Keratinocyte (primary cell): Measurements from ENCODE around the gene CTNNBL1. TPM values are rescaled to one million over a fixed set of nuclear protein-coding genes. Genes with fewer than 3 reads are reported as not detected.

ENCODE experiments used
- DNase-seq: peaks from one replicate; pipeline ENCODE4 v3.0.0-alpha.2; 2011; ENCODE audit warnings: low read depth, missing footprints, low spot score
- FAIRE-seq: peaks from 2 replicates; lab custom pipeline; 2011; peaks lifted over from hg19 to GRCh38; lab: Jason Lieb, UNC
- H2AFZ ChIP-seq: 2 replicates; pipeline ENCODE4 v1.6.0; 2012; ENCODE audit warnings: low read length, control low read depth, inconsistent platforms; ENCODE audit not compliant: control insufficient read depth
- H3K27ac ChIP-seq: 2 replicates; pipeline ENCODE4 v1.5.1; 2011; ENCODE audit warnings: low read length; ENCODE audit not compliant: control insufficient read depth, insufficient read depth
- H3K27me3 ChIP-seq: 3 replicates; pipeline ENCODE4 v1.6.0; 2011; ENCODE audit warnings: low read length; ENCODE audit not compliant: control insufficient read depth, insufficient read depth; ENCODE audit errors: extremely low read depth
- H3K36me3 ChIP-seq, 2 experiments: 2 replicates in 1 of 2; 3 replicates in 1 of 2; pipeline ENCODE4 v1.5.1; 2011; ENCODE audit warnings: low read length in 2 of 2, mild to moderate bottlenecking in 1 of 2; ENCODE audit not compliant: control insufficient read depth in 2 of 2, insufficient read depth in 2 of 2; ENCODE audit errors: extremely low read depth in 1 of 2
- H3K4me1 ChIP-seq: 3 replicates; pipeline ENCODE4 v1.5.1; 2011; ENCODE audit warnings: low read length; ENCODE audit not compliant: control insufficient read depth, insufficient read depth; ENCODE audit errors: extremely low read depth
- H3K4me2 ChIP-seq: 3 replicates; pipeline ENCODE4 v1.6.0; 2011; ENCODE audit warnings: low read depth, low read length; ENCODE audit not compliant: control insufficient read depth, insufficient read depth; ENCODE audit errors: extremely low read depth
- H3K4me3 ChIP-seq, 3 experiments: fragments of 200-600 bp in 1 of 3; sonication (generic) in 1 of 3; 2 replicates in 2 of 3; 3 replicates in 1 of 3; pipeline ENCODE4 v1.5.1; 2011 to 2016; ENCODE audit warnings: low read length in 3 of 3, mild to moderate bottlenecking in 3 of 3, control low read depth in 2 of 3, inconsistent platforms in 1 of 3, low read depth in 1 of 3, mixed read lengths in 1 of 3, mixed run types in 1 of 3, moderate library complexity in 1 of 3; ENCODE audit not compliant: control insufficient read depth in 2 of 3, insufficient read depth in 2 of 3; ENCODE audit errors: extremely low read depth in 1 of 3
- H3K79me2 ChIP-seq: 2 replicates; pipeline ENCODE4 v1.6.0; 2012; ENCODE audit warnings: low read length; ENCODE audit not compliant: control insufficient read depth, insufficient read depth
- H3K9ac ChIP-seq: 3 replicates; pipeline ENCODE4 v1.6.0; 2011; ENCODE audit warnings: low read length; ENCODE audit not compliant: control insufficient read depth, insufficient read depth; ENCODE audit errors: extremely low read depth
- H3K9me1 ChIP-seq: 3 replicates; pipeline ENCODE4 v1.6.0; 2011; ENCODE audit warnings: low read length; ENCODE audit not compliant: control insufficient read depth, insufficient read depth; ENCODE audit errors: extremely low read depth
- H3K9me3 ChIP-seq: 2 replicates; pipeline ENCODE4 v1.5.1; 2012; ENCODE audit warnings: low read depth, low read length; ENCODE audit not compliant: control insufficient read depth
- H4K20me1 ChIP-seq: 3 replicates; pipeline ENCODE4 v1.6.0; 2011; ENCODE audit warnings: low read length; ENCODE audit not compliant: control insufficient read depth, insufficient read depth; ENCODE audit errors: extremely low read depth
- EZH2 ChIP-seq: IDR thresholded peaks from one replicate; pipeline ENCODE4 v1.6.1; 2012; ENCODE audit warnings: inconsistent platforms, mild to moderate bottlenecking, low read length, moderate library complexity
- dilution Hi-C: fragments of 300-500 bp; cut with MboI; formaldehyde crosslinking; loops from one replicate; pipeline ENCODE4 v1.7.0; 2020; ENCODE audit warnings: low sequenced_read_pairs; ENCODE audit not compliant: extremely low pct_ligation_motif_present
- polyA plus RNA-seq, 5 experiments: library from polyadenylated mRNA; depleted of rRNA in 3 of 5; stranded (reverse) in 3 of 5; stranded (forward) in 1 of 5; unstranded in 1 of 5; fragments of >200 nt; gene quantifications; 1 replicate in 1 of 5; 2 replicates in 3 of 5; 3 replicates in 1 of 5; pipeline versions ENCODE4 v1.2.1 to v1.2.3, GENCODE V29; 2011 to 2012; ENCODE audit warnings: missing spikeins in 2 of 5, low read depth in 1 of 5, low replicate concordance in 1 of 5
- TF ChIP-seq, protein P1 (sequence below), 3 experiments: IDR thresholded peaks in 1 of 3; conservative IDR thresholded peaks in 1 of 3; optimal IDR thresholded peaks in 1 of 3; 2 replicates in 2 of 3; 3 replicates in 1 of 3; pipeline versions ENCODE3 to v1.5.1; 2011; ENCODE audit warnings: low read length in 3 of 3, mild to moderate bottlenecking in 3 of 3, moderate library complexity in 2 of 3, control low read depth in 1 of 3, inconsistent platforms in 1 of 3; ENCODE audit not compliant: insufficient read depth in 2 of 3; ENCODE audit errors: extremely low read depth in 1 of 3

CTNNBL1 gene
- polyA plus RNA-seq, 1 donor (not counting 4 experiments of a cell fraction or from before 2014, with no cell fraction given): 37.0 TPM

GRCh38 chr20:37692459-37693166 is 1.2 kb upstream of the CTNNBL1 start:
- Histone ChIP-seq H3K4me2 (no peak overlapping the region), H3K4me3 (no peak overlapping the region), H3K79me2 (peaks cover 27% of the 10 kb centered on the region), H4K20me1 (no peaks in the 10 kb centered on the region), H3K9me3 (no peaks in the 10 kb centered on the region), H2AFZ (no peak overlapping the region), H3K36me3 (no peaks in the 10 kb centered on the region), H3K27me3 (peaks cover 3% of the 10 kb centered on the region), H3K27ac (no peak overlapping the region), H3K9me1 (no peaks in the 10 kb centered on the region), H3K4me1 (peaks cover 3% of the 10 kb centered on the region), H3K9ac (no peak overlapping the region)
- dilution Hi-C loops: no loop called here
- no peak for TF ChIP-seq EZH2
- TF ChIP-seq, protein P1, sequence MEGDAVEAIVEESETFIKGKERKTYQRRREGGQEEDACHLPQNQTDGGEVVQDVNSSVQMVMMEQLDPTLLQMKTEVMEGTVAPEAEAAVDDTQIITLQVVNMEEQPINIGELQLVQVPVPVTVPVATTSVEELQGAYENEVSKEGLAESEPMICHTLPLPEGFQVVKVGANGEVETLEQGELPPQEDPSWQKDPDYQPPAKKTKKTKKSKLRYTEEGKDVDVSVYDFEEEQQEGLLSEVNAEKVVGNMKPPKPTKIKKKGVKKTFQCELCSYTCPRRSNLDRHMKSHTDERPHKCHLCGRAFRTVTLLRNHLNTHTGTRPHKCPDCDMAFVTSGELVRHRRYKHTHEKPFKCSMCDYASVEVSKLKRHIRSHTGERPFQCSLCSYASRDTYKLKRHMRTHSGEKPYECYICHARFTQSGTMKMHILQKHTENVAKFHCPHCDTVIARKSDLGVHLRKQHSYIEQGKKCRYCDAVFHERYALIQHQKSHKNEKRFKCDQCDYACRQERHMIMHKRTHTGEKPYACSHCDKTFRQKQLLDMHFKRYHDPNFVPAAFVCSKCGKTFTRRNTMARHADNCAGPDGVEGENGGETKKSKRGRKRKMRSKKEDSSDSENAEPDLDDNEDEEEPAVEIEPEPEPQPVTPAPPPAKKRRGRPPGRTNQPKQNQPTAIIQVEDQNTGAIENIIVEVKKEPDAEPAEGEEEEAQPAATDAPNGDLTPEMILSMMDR (optimal IDR thresholded peaks at IDR 0.05 in 1 of 3, IDR thresholded peaks at IDR 0.05 in 1 of 3, conservative IDR thresholded peaks at IDR 0.05 in 1 of 3; ENCODE audit: extremely low read depth in 1 of 3, insufficient read depth in 2 of 3, low read length in 3 of 3): no peak
- FAIRE-seq (no peak), DNase-seq (no peak)

DNA sequence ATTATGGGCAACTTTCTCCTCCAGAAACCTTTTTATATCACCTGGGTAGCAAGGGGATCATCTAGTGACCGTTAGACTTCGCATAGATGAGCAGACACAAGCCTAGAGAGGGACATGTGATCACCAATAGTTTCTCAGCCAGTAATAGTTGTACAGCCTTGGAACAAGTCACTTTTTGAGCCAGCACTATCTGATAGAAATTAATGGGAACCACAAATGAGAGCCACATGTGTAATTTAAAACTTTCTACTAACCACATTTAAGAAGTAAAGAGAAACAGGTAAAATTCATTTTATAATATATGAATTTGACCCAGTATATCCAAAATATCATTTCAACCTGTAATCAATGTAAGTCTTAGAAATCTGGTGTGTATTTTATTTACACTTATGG is 592 bp upstream of the CTNNBL1 start:
- Histone ChIP-seq H3K36me3 (no peaks in the 10 kb centered on the region), H3K9me1 (no peaks in the 10 kb centered on the region), H3K4me3 (peak overlapping the region; percentile 70 to 96 (median 83)), H3K9ac (peak overlapping the region; percentile 55), H2AFZ (peak overlapping the region; percentile 93), H3K79me2 (peaks cover 32% of the 10 kb centered on the region), H4K20me1 (no peaks in the 10 kb centered on the region), H3K27ac (no peak overlapping the region), H3K9me3 (no peaks in the 10 kb centered on the region), H3K4me1 (peaks cover 3% of the 10 kb centered on the region), H3K27me3 (peaks cover 3% of the 10 kb centered on the region), H3K4me2 (peak overlapping the region; percentile 88)
- dilution Hi-C loops: no loop called here
- TF ChIP-seq, protein P1 (optimal IDR thresholded peaks at IDR 0.05 in 1 of 3, IDR thresholded peaks at IDR 0.05 in 1 of 3, conservative IDR thresholded peaks at IDR 0.05 in 1 of 3; ENCODE audit: extremely low read depth in 1 of 3, insufficient read depth in 2 of 3, low read length in 3 of 3): no peak
- no peak for TF ChIP-seq EZH2
- DNase-seq (no peak), FAIRE-seq (no peak)
